Epidermal melanocyte (primary cell): Measurements from ENCODE around the gene CYSTM1.
"Not testable (repeated sequence)": the region's sequence is repeated elsewhere in the genome, so short reads cannot be mapped to it uniquely, and the experiment has no call there.

Experiments
- DNase-seq: peaks from one replicate; pipeline ENCODE4 v3.0.0; 2011; ENCODE audit warnings: low spot score; ENCODE audit not compliant: insufficient read length

Gene CYSTM1

DNA sequence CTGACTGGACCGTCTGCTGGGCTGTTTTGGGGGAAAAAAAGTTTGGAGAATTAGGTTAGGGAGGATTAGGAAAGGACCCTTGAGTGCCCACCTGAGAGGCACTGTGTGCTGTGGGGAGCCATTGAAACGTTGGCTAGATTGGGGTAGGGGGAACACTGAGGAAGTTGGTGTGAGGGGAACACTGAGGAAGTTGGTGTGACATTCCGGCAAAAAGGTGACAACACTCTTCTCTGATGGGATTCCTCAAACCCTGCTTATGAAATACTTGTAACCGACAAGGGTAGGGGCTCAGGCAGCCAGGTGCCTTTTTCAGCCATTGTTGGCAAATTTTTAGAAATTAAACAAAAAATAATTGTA is 1.0 kb downstream of the CYSTM1 start:
- DNase-seq: no peak

DNA sequence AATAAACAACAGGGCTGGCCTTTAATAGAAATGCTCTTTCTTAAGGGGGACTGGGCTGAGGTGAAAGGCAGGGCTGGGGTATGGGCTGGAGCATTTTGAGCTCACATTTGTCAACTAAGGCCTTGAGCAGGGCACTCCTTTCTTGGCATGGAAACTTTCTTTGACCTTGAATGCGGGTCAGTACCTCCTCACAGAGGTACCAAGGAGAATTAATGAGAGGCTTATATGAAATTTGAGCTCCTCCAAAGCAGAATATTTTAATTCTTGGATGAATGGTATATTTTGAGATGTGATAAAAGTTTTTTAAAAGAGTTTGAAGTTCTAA is 3.1 kb downstream of the CYSTM1 start:
- no peak for DNase-seq

DNA sequence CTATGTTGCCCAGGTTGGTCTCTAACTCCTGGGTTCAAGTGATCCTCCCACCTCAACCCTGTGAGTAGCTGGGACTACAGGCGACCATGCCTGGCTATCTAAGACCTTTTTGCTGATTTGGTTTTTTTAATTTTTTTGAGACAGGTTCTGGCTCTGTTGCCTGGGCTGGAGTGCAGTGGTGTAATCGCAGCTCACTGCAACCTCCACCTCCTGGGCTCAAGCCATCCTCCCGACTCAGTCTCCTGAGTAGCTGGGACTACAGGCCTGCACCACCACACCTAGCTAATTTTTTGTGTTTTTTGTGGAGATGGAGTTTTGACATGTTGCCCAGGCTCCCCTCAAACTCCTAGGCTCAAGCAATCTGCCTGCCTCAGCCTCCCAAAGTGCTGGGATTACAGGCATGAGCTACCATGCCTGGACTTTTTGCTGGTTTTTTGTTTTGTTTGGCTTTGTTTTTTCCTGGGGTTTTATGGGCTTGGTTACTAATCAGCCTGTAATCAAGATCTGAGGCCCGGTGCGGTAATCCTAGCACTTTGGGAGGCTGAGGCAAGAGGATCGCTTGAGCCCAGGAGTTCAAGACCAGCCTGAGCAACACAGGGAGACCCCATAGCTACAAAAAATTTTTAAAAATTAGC is 3.6 kb downstream of the CYSTM1 start:
- DNase-seq: no peak

DNA sequence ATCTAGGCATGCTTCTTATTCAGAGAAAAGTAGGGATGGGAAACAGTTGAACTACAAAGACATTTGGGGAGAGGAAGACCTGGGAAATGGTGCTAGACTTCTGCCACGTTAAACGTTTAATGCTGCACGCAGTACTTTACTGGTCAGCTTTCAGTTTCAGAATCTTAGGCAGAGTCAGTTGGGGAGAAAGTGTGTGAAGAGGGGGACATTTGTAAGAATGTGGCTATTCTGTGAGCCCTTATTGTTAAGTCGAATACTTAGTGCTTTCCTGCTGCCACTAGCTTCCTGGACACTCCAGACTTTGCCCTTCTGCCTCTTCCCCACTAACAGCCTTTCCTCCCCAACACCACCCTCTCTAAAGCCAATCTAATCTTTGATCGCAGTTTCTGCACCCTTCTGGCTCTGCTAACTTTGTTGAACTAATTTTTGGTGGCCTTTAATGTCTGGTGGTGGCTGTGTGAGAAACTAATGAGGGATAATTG is 6.1 kb downstream of the CYSTM1 start:
- no peak for DNase-seq

DNA sequence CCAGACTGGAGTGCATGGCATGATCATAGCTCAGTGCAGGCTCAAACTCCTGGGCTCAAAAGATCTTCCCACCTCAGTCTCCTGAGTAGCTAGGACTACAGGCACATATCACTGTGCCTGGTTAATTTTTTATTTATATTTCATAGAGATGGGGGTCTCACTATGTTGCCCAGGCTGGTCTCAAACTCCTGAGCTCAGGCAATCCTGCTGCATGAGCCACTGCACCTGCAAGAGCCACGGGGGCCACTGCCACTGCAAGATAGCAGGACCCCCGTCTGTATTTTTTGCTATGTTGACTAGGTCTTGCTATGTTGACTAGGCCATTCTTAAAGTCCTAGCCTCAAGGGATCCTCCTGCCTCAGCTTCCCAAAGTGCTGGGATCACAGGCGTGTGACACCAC is 6.5 kb downstream of the CYSTM1 start:
- DNase-seq: no peak

DNA sequence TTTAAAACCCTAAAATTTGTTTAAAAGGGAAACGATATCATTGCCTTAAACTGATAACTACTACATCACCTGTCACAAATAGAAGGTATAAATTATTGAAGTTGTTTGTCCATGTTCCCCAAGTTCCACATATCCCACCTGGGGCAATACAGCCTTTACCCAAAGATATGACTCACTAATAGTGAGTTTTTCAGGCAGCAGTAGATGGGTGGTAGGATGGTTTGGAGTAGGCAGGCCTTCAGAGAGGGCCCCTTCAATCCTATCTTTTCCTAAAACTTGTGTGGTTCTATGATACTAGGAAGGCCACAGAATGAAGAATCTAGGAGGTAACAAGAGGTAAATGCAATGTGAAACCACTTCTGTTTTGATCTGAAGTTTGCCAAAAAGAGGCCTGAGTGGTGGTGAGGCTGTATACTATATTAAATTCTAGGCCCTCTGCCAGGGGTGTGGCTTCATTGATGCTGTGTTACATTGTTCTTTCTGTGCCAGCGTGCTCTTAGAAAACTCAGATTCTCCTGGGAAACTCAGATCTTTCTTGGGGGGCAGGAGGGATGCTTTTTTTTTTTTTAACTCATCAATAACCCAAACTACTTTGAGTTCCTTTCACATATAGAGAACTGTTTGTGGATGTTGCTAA is 7.2 kb downstream of the CYSTM1 start:
- DNase-seq: no peak

DNA sequence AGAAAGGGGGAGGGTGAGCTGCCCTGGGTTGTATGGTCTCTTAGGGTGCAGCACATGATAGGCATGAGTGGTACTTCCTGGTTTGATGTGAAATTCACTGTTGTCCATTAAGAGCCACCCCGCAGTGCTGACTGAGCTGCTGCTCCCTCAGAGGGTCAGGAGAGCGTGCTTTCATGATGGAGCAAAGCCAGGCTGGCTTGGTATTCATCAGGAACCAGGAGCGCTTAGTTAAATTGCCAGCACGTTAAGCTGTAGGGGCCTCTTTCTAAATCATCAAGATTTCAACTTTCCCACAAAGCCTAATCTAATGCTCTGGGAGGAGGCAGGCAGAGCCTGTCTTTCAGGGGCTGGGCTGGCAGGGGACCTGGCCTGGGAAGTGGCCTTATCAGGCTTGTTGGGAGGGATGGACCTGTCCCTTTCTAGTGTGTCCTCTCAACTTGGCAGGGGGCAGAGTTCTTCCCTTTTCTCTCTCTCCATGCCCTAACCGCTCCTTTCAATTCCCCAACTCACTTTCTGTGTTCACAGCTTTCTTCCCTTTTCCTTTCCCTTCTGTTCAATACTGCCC is 7.9 kb downstream of the CYSTM1 start:
- peak; percentile 40 for DNase-seq

DNA sequence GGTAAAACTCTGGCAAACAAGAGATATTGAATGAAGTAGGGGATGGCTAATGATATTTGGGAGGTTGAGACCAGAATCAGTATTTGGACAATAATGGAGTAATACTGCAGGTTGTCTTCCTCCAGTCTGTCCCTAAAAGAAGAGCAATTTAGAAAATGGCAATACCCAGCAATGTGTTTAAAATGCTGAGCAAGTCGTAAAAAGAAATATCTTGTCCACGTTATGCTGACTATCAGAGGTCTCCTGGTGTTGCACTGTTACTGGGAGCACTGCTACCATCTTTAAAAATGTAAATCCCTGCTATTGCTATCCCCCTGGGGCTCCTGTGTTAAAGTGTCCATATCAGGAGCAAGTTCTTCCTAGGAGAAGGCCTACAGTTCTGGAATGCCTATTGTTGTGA is 10.4 kb downstream of the CYSTM1 start:
- no peak for DNase-seq

DNA sequence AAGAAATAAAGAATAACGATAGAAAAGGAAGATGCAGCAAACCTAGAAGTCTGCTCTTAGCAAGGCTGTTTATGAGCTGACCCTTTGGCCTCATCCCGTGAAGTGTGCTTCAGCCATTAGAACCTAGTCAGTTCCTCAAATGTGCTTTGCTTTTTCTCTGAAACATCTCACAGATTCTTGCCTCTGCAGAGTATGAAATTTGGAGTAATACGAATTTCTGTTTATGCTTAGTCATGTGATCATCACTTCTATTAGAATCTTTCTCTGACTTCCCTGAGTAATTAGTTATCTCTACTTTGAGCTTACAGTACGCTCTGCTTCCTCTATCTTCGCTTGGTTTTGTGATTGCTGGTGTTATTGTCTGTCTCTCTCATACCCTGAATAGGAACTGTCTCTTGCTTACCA is 11.3 kb downstream of the CYSTM1 start:
- DNase-seq: no peak

DNA sequence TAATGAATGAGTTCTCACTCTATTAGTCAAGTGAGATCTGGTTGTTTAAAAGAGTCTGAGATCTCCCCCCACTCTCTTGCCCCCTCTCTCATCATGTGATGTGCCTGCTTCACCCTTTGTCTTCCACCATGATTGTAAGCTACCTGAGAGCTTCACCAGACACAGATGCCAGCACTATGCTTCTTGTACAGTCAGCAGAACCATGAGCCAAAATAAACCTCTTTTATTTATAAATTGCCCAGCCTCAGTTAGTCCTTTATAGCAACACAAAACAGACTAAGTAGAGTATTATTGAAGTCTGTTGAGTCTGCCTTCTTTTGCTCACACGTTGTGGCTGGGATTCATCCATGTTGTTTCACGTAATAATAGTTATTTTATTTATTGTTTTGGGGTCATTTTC is 14.3 kb downstream of the CYSTM1 start:
- no peak for DNase-seq

DNA sequence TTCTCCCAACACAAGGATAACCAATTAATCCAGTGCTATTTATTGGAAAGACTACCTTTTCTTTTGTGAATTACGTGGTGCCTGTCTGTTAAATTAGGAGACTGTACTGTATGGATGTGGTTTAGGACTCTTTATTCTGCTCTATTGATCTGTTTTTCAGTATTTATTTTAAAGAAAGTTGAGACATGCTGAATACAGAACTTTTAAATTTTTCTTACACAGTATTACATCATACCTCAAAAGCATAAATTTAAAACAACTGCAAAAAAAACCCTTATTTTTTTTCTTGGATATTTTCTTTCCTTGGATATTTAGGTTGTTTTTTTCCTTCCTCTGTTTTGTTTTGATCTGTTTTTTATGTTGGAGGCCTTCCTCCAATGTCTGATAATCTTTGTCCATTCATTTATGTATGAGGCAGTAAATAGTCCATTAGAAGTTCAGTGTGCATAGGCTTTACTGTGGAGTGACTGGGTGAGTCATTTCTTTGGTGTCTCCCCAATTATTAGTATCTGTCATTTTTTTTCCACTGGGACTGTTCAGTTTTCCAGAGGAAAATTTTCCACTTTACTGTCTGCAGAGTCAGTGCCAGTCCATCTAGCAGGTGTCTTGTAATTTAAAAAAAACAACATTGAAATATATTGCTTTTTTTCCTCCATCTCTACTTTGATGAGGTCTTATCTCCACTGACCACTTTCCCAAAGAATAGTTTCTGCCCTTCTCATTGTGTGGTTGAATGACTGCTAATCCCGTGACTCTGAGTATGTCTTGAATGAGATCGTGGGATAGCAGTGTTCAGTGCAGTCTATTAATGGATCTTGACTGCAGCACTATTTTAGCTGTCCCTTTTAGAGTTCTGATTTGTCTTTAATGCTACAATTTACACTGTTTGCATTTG is 15.2 kb downstream of the CYSTM1 start:
- peak; percentile 27 for DNase-seq

DNA sequence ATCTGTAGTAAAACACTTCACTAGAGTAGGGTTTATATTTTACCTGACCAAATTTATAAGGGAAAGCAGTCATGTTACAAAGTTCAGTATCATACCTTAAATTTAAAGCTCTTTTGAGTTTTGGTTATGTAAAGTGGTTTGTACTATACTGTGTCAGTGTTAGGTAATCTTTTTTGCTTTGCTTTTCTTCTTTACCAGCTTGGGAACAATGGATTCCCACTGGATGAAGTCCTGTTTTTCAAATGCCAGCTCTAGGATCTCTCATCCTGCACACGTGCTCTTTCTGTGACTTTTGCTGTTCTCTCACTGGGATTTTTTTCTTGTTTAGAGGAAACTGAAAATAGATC is 15.9 kb downstream of the CYSTM1 start:
- no peak for DNase-seq

DNA sequence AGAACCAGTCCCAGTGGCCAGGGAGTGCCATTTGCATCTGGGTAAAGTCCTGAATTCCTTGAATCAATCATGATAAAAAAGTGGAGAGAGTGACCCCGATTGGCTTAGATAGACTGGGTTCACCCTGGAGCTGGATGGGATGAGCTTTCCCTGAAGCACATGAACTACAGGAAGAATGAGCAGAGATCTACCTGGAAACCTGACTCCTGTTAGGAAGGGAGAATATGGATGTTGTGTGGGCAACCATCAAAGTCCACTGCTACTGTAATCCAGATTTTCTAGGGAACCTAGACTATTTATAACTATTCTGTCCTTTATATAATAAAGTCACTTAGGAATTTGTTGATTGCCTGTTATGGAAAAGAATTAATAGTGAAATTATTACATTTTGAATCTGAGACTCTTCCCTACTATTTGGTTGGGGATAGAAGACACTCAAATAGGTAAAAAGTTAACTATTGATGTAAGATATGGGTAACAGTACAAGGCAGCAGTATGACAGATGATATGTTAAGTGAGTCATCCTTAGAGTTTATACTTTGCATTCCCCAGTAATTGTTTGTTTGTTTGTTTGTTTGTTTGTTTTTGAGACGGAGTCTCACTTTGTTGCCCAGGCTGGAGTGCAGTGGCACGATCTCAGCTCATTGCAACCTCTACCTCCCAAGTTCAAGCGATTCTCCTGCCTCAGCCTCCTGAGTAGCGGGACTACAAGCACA is 17.9 kb downstream of the CYSTM1 start:
- no peak for DNase-seq

DNA sequence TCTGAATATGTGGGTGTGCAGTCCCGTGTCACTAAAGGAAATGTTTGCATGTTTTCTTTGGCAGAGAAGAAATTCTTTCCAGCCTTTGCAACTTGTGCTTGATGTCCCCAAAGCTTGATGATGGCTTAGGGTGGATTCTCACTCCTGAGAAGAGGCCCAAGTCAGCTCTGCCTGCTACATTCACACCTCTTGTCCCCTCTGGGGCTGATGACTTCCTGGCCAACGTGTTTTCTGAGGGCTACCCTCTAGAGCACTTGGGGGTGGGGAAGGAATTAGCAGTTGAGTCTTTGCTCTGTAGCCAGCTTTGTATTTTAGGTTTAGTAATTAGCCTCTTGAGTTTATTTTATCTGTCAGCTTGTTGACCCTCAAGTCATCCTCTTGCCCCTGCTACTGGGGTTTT is 19.7 kb downstream of the CYSTM1 start:
- no peak for DNase-seq

DNA sequence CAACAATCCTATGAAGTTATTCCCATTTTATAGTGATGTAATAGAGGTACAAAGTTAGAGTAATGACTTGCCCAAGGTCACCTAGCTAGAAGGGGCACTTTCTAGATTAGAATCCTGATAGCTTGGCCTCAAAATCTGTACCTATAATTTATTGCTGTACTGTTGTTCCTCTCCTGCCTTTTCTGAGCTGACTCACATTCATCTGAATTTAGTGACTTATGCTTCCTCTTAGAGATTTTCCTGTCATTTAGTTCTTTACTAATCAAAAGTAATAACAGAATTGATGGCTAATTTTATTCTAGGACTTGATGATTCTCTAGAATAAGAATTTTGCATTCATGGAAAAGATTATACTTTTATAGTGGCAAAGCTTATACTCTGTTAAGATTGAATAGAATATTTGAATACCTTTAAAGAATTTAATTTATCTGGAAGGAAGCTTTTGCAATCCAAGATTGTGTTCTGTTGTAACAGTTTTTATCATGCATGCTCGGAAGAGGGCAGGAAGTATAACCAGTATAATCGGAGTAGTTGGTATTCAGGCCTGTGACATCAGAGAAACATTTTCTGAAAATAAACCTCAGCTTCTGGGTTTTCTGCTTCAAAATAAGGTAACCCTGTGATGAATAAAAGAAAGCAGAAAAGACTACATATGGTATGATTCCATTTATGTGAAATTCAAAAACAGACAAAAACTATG is 21.3 kb downstream of the CYSTM1 start:
- DNase-seq: no peak

DNA sequence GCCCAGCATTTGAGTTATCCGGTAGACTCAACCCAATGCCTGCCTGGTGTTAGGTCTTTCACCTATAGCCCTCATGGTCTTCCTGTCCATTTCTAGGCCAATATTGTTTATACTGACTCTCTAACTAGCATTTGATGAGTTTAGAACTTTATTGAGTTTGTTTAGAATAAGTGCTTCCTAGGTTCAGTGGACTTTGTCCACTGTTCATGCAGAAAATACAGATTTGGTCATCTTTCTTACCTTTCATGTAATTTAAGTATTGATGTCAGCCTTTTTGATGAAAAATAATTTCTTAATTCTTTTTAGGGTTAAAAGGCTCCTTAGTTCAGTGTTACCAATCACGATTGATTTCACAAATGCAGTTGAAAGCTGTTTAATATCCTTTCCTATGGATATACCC is 22.0 kb downstream of the CYSTM1 start:
- DNase-seq: no peak

DNA sequence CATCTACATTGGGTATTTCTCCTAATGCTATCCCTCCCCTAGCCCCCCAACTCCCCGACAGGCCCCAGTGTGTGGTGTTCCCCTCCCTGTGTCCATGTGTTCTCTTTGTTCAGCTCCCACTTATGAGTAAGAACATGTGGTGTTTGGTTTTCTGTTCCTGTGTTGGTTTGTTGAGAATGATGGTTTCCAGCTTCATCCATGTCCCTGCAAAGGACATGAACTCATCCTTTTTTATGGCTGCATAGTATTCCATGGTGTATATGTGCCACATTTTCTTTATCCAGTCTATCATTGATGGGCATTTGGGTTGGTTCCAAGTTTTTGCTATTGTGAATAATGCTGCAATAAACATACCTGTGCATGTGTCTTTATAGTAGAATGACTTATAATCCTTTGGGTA is 23.9 kb downstream of the CYSTM1 start:
- DNase-seq: not testable (repeated sequence)

DNA sequence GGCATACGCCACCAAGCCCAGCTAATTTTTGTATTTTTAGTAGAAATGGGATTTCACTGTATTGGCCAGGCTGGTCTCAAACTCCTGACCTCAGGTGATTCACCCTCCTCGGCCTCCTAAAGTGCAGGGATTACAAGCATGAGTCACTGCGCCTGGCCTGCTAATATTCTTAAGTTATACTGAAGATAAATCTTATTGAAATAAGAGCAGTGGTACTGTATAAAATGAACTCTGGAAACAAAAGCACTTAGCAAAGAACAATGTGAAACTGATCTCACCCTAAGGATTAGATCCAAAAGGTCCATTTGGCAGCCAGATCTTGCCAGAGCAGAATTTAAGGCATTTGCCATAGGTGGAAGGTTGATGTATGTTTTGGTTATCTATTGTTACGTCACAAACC is 27.1 kb downstream of the CYSTM1 start:
- no peak for DNase-seq

DNA sequence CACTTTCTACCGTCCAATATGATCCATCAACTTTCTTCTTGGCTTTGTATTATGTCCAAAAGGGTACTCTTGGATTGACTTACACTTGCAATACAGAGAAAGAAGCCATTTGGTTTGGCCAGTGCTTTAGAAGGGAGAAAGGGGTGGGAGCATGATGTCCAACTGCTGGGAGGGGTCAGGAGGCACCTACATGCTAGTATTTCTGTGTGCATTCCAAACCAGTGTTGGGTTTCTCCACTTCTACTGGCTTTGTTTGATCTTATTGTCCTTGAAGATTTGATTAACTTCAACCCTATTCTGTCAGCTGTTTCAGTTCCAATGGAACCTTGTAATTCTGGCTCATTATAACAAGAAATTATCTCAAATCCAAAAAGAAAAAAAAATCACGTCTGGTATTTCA is 27.6 kb downstream of the CYSTM1 start:
- DNase-seq: no peak

DNA sequence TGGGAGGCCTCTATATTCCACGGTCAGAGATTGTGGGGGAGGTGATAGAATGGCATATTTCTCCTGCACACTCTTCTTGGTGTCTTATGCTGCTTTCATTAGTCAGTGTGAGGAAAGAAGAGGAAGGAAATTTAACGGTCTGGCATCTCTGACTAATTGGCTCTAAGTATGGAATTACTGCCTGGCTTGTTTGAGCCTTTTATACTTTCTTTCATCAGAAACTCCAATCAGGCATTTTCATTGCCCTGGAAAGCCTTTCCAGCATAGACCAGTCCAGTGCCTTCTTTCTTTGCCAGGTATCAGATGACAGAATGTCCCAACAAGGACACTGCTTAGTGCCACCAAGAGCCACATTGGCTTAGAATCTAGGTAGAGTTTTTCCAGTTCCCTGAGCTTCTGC is 30.2 kb downstream of the CYSTM1 start:
- DNase-seq: no peak

DNA sequence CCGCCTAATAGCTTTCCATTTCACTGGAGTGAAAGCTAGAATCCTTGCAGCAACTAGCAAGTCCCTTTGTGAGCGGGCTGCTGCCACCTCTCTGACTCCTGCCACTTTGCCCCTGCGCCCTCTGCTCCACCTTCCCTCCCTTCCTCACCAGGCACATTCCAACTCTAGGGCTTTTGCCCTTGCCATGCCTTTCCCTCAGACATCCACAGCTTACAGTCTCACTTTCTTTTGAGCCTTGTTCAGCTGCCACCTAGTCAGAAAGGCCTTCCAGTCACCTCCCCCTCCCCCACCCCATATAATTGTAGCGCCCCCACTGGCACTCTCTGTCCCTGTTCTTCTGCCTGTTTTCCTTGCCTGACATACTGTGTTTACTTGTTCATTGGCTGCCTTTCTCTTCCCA is 31.0 kb downstream of the CYSTM1 start:
- no peak for DNase-seq
